Progenitor cell of endocrine pancreas (in vitro differentiated cells): ENCODE data around the gene CFAP68. TPM values are rescaled to one million over a fixed set of nuclear protein-coding genes. Genes with fewer than 3 reads are reported as not detected.
"Not testable (repeated sequence)": the region's sequence is repeated elsewhere in the genome, so short reads cannot be mapped to it uniquely, and the experiment has no call there.

Experiments used
- DNase-seq: peaks from one replicate; pipeline ENCODE4 v3.0.0; 2021; ENCODE audit warnings: low spot score; ENCODE audit not compliant: unreplicated experiment
- H3K27ac Mint-ChIP-seq: 2 replicates; pipeline ENCODE4 v1.8.0; 2021; ENCODE audit warnings: mild to moderate bottlenecking, moderate library complexity, mixed read lengths
- H3K27me3 Mint-ChIP-seq: 2 replicates; pipeline ENCODE4 v1.8.0; 2021; ENCODE audit warnings: mixed read lengths
- H3K36me3 Mint-ChIP-seq: 2 replicates; pipeline ENCODE4 v1.8.0; 2022; ENCODE audit warnings: mixed read lengths; ENCODE audit not compliant: insufficient read depth
- H3K4me1 Mint-ChIP-seq: 2 replicates; pipeline ENCODE4 v1.8.0; 2021; ENCODE audit warnings: low read depth, mixed read lengths
- H3K4me3 Mint-ChIP-seq: 2 replicates; pipeline ENCODE4 v1.8.0; 2021; ENCODE audit warnings: low read depth, mild to moderate bottlenecking, moderate library complexity, mixed read lengths
- H3K9me3 Mint-ChIP-seq: 2 replicates; pipeline ENCODE4 v1.8.0; 2021; ENCODE audit warnings: low read depth, mixed read lengths
- CTCF ChIP-seq: fragments of 200-600 bp; sonication (generic); IDR thresholded peaks from one replicate; pipeline ENCODE4 v1.5.0; 2021; ENCODE audit warnings: antibody characterized with exemption, mild to moderate bottlenecking; ENCODE audit not compliant: unreplicated experiment
- total RNA-seq: library from RNA; stranded (reverse); gene quantifications from 2 replicates; pipeline ENCODE4 v1.2.1, GENCODE V29; 2021

CFAP68 gene
- total RNA-seq, 1 donor from 2014 or later, result 28.4 TPM

- Mint-ChIP-seq H3K4me1 (peaks cover 13% of the 10 kb centered on the region), H3K27ac (no peak overlapping the region), H3K9me3 (no peaks in the 10 kb centered on the region), H3K4me3 (no peak overlapping the region), H3K36me3 (no peaks in the 10 kb centered on the region), H3K27me3 (no peaks in the 10 kb centered on the region)
- no peak for DNase-seq
- no peak for TF ChIP-seq CTCF
These were observed 53.2 kb downstream of the CFAP68 start for GRCh38 chr11:111932611-111932950.

- H3K36me3 Mint-ChIP-seq, H3K27ac Mint-ChIP-seq, H3K4me3 Mint-ChIP-seq, DNase-seq, H3K27me3 Mint-ChIP-seq, H3K9me3 Mint-ChIP-seq: not testable (repeated sequence)
- H3K4me1 Mint-ChIP-seq, result peaks cover 18% of the 10 kb centered on the region
These were observed 53.8 kb downstream of the CFAP68 start for GRCh38 chr11:111933176-111933575.

- Mint-ChIP-seq H3K27me3 (no peaks in the 10 kb centered on the region), H3K4me1 (peaks cover 24% of the 10 kb centered on the region), H3K9me3 (no peaks in the 10 kb centered on the region), H3K36me3 (no peaks in the 10 kb centered on the region), H3K27ac (no peak overlapping the region), H3K4me3 (no peak overlapping the region)
- no peak for DNase-seq
- no peak for TF ChIP-seq CTCF
These were observed 54.5 kb downstream of the CFAP68 start for GRCh38 chr11:111933872-111934271.

GRCh38 chr11:111934306-111934705, 55.0 kb downstream of the CFAP68 start:
- no peaks in the 10 kb centered on the region for H3K27me3 Mint-ChIP-seq
- H3K4me3 Mint-ChIP-seq, result no peak overlapping the region

More at GRCh38 chr11:111934306-111934705, 55.0 kb downstream of the CFAP68 start:
- no peaks in the 10 kb centered on the region for H3K36me3 Mint-ChIP-seq
- no peaks in the 10 kb centered on the region for H3K9me3 Mint-ChIP-seq
- TF ChIP-seq CTCF, result no peak
- peaks cover 26% of the 10 kb centered on the region for H3K4me1 Mint-ChIP-seq
- no peak for DNase-seq
- no peak overlapping the region for H3K27ac Mint-ChIP-seq

Other genes with a start within 250 kb of the CFAP68 start
- gene PPP2R1B, start 113.2 kb upstream of the CFAP68 start, total RNA-seq, result 91.7 and 92.6 TPM in 2 replicates
- gene ALG9, start 8.0 kb upstream of the CFAP68 start, total RNA-seq, result 45.2 and 47.3 TPM in 2 replicates
- gene FDXACB1, start 376 bp upstream of the CFAP68 start, total RNA-seq, result 2.8 and 3.0 TPM in 2 replicates
- 1.2 TPM in 1 of 2 replicates, not detected in the other for gene CRYAB, start 32.2 kb downstream of the CFAP68 start, total RNA-seq
- gene HSPB2, start 33.2 kb downstream of the CFAP68 start, total RNA-seq, result not detected in 2 replicates
- gene C11orf52, start 39.4 kb downstream of the CFAP68 start, total RNA-seq, result 16.2 and 19.4 TPM in 2 replicates
- gene DIXDC1, start 57.8 kb downstream of the CFAP68 start, total RNA-seq, result 23.5 and 25.0 TPM in 2 replicates
- 36.7 and 38.7 TPM in 2 replicates for gene DLAT, start 145.9 kb downstream of the CFAP68 start, total RNA-seq
- 4.9 and 6.2 TPM in 2 replicates for gene PIH1D2, start 194.5 kb downstream of the CFAP68 start, total RNA-seq
- 27.2 and 29.6 TPM in 2 replicates for gene NKAPD1, start 194.8 kb downstream of the CFAP68 start, total RNA-seq
- gene TIMM8B, start 207.2 kb downstream of the CFAP68 start, total RNA-seq, result 71.2 and 71.7 TPM in 2 replicates
- 40.4 and 46.9 TPM in 2 replicates for gene SDHD, start 207.3 kb downstream of the CFAP68 start, total RNA-seq